DOHH2 (cell line): ENCODE measurements around the gene NR1H4.

Source experiments
- EZH2phosphoT487 ChIP-seq: fragments of 200-600 bp; sonication (generic); IDR thresholded peaks from 2 replicates; pipeline ENCODE4 v1.6.1; 2017; ENCODE audit warnings: borderline replicate concordance, mild to moderate bottlenecking, antibody characterized with exemption, low read length, moderate library complexity, mixed read lengths
- TF ChIP-seq, protein P1 (sequence below): fragments of 200-600 bp; sonication (generic); IDR thresholded peaks from one replicate; pipeline ENCODE4 v1.5.1; 2014; ENCODE audit warnings: antibody characterized with exemption, mild to moderate bottlenecking, low read depth, low read length; ENCODE audit not compliant: poor library complexity, severe bottlenecking

DNA sequence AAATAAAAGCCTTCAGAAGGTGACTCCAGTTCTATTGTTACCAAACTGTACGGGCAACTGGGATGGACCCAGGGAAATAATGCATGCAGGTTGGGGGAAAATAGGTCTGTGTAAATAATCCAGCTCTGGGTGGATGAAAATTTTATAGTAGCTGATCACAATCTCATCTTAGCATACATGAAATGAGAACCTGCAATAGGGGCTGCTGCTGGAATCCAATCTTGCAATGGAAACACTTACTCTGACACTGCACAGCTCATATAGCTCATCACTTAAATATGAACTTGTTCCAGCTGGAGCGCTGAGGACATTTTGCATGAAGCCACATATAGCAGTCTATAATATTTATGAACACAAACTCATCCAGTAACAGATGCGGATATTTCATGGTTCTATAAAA lies 59.7 kb downstream of the NR1H4 start:
- TF ChIP-seq, protein P1, sequence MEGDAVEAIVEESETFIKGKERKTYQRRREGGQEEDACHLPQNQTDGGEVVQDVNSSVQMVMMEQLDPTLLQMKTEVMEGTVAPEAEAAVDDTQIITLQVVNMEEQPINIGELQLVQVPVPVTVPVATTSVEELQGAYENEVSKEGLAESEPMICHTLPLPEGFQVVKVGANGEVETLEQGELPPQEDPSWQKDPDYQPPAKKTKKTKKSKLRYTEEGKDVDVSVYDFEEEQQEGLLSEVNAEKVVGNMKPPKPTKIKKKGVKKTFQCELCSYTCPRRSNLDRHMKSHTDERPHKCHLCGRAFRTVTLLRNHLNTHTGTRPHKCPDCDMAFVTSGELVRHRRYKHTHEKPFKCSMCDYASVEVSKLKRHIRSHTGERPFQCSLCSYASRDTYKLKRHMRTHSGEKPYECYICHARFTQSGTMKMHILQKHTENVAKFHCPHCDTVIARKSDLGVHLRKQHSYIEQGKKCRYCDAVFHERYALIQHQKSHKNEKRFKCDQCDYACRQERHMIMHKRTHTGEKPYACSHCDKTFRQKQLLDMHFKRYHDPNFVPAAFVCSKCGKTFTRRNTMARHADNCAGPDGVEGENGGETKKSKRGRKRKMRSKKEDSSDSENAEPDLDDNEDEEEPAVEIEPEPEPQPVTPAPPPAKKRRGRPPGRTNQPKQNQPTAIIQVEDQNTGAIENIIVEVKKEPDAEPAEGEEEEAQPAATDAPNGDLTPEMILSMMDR: no peak
- no peak for TF ChIP-seq EZH2phosphoT487
